Measurements from ENCODE around the gene NGFR.

NGFR gene

DNA sequence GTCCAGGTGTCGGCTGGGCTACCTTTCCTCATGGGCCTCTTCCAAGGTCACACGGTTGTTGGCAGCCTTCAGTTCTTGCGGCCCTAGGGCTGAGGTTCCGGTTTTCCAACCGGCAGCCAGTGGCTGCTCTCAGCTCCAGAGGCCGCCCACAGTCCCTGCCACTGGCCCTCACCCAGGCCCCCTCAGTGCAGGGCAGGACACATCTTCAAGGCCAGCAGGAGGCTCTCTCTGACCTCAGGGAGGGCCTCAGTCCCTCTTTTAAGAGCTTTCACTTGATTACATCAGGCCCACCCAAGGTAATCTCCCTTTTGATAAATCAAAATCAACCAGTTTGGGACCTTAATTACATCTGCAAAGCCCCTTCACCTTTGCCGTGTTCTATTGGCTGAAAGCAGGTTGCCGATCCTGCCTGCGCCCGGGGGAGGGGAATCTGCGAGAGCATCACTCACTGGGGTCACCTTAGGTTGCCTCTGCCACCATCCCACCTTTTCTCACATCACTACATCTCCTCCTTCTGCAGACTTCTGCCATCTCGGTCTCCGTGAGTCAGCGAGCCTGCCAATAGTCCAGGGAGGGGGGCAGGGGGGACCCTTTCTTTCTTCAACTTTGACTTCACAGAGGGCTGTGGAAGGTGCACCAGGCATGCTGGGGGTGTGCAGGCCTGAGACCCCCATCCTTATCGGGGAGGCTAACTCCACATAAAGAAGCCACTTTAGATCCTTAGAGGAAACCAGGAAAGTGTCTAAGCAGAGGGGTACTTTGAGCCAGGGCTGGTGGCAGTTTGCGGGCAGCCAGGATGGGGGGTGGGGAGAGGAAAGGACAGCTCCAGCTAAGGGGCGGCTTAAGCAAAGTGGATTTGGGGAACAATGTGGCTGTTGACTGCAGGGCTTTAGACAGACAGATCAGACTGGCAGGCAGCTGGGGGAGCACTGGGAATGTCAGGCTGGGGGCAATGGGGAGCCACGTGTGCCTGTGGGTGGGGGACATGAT, 51.7 kb downstream of the NGFR start:
- Histone ChIP-seq H3K27me3 (peaks cover 4% of the 10 kb centered on the region), H3K36me3 (no peaks in the 10 kb centered on the region), H3K4me1 (ENCODE audit: control insufficient read depth in 1 of 2, insufficient read depth in 1 of 2, low read depth in 1 of 2, low read length in 1 of 2) (no peaks in the 10 kb centered on the region), H3K4me3 (ENCODE audit: low read depth in 1 of 2, low read length in 1 of 2) (no peak overlapping the region), H3K27ac (no peak overlapping the region), H3K9me3 (no peaks in the 10 kb centered on the region)
- no peak for TF ChIP-seq CTCF (IDR thresholded peaks at IDR 0.05)

DNA sequence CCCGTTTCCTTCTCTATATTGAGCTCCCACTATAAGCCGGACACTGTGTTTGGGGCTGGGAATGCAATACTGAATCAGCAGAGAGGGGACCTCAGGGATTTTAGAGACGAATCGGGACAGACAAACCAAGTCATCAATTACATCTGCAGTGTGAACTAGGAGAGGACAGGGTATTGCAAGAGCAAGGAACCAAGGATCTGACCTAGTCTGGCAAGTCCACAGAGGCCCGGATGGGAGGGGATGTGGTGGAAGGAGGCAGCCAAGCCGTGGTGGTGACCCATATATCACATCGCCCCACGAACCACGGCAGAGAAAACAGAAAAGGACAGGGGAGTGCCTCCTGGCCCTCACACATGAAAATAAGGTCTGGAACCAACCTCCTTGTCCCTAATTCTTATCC, 52.5 kb downstream of the NGFR start:
- TF ChIP-seq CTCF (IDR thresholded peaks at IDR 0.05): no peak
- Histone ChIP-seq H3K27ac (no peak overlapping the region), H3K4me1 (ENCODE audit: control insufficient read depth in 1 of 2, insufficient read depth in 1 of 2, low read depth in 1 of 2, low read length in 1 of 2) (no peaks in the 10 kb centered on the region), H3K27me3 (no peaks in the 10 kb centered on the region), H3K36me3 (no peaks in the 10 kb centered on the region), H3K9me3 (no peaks in the 10 kb centered on the region), H3K4me3 (ENCODE audit: low read depth in 1 of 2, low read length in 1 of 2) (no peak overlapping the region)

- Histone ChIP-seq H3K4me3 (ENCODE audit: low read depth in 1 of 2, low read length in 1 of 2) (no peak overlapping the region), H3K9me3 (no peaks in the 10 kb centered on the region), H3K27me3 (no peaks in the 10 kb centered on the region), H3K27ac (no peak overlapping the region), H3K4me1 (ENCODE audit: control insufficient read depth in 1 of 2, insufficient read depth in 1 of 2, low read depth in 1 of 2, low read length in 1 of 2) (no peaks in the 10 kb centered on the region), H3K36me3 (no peaks in the 10 kb centered on the region)
- TF ChIP-seq CTCF (IDR thresholded peaks at IDR 0.05): no peak
Observed at GRCh38 chr17:49548051-49548505, 53.0 kb downstream of the NGFR start.

DNA sequence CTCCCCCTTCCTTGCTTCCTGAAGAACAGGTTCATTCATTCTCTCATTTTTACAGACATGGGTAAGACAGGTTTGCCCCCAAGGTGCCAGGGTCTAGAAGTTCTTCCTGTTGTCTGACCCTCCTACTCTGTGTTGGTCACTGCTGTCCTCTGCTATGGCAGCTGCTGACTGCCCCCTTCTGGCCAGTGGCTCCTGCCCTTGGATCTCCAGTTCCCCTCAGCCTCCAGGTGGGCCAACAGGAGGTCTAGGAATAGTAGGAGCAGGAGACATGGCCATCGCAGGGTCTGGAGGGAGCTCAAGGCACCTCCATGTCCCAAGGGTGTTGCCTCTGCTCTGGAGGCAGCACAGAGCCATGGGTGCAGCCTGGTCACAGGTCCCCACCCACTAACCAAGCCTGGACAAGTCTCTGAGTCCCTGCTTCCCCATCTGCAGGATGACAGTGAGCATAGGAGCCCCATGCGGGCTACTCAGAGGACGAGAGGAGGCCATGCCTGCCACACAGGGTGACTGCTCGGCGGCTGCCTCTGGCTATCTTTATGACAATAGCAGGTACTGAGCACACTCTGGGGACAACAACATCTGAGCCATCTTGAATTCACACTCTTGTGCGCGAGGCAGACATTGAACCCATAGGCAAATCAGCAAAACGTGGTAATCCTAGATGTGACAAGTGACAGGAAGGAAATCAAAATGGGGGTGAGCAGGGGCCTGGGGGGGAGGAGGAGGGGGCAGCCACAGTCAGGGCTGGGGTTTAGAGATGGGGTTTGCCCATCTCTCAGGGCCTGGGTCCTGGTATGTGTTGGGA, 53.6 kb downstream of the NGFR start:
- TF ChIP-seq CTCF (IDR thresholded peaks at IDR 0.05): no peak
- Histone ChIP-seq H3K4me3 (ENCODE audit: low read depth in 1 of 2, low read length in 1 of 2) (no peak overlapping the region), H3K4me1 (ENCODE audit: control insufficient read depth in 1 of 2, insufficient read depth in 1 of 2, low read depth in 1 of 2, low read length in 1 of 2) (no peaks in the 10 kb centered on the region), H3K27ac (no peak overlapping the region), H3K27me3 (no peaks in the 10 kb centered on the region), H3K9me3 (no peaks in the 10 kb centered on the region), H3K36me3 (no peaks in the 10 kb centered on the region)

DNA sequence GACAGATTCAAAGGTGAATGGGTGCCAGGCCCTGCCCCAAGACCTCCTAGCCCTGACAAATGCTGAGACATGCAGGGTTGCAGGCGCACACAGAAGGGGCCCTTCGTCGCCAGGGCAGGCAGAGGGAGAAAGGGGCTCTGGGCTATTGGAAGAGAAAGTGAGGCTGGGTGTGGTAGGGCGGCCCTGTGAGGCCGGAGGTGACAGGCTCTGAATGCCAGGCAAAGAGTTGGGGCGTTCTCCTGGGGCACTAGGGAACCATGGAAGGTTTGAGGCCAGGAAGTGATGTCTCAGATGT, 54.2 kb downstream of the NGFR start:
- Histone ChIP-seq H3K4me1 (ENCODE audit: control insufficient read depth in 1 of 2, insufficient read depth in 1 of 2, low read depth in 1 of 2, low read length in 1 of 2) (no peaks in the 10 kb centered on the region), H3K27me3 (no peaks in the 10 kb centered on the region), H3K27ac (no peak overlapping the region), H3K4me3 (ENCODE audit: low read depth in 1 of 2, low read length in 1 of 2) (no peak overlapping the region), H3K9me3 (no peaks in the 10 kb centered on the region), H3K36me3 (no peaks in the 10 kb centered on the region)
- no peak for TF ChIP-seq CTCF (IDR thresholded peaks at IDR 0.05)
